Fibroblast of peridontal ligament (primary cell): Measurements from ENCODE around the gene PCSK7.
"Not testable (repeated sequence)": the region's sequence is repeated elsewhere in the genome, so short reads cannot be mapped to it uniquely, and the experiment has no call there.

ENCODE experiments used
- DNase-seq: peaks from one replicate; pipeline ENCODE4 v3.0.0-alpha.2; 2010; ENCODE audit errors: extremely low read depth

Gene PCSK7

GRCh38 chr11:117231842-117232091 is at the start of gene PCSK7:
TSS of gene PCSK7 (minus strand) at chr11:117232073. CDS start at chr11:117229844, 2,229 bp downstream.
- no peak for DNase-seq

GRCh38 chr11:117281159-117281558 is 49.3 kb upstream of the PCSK7 start:
- DNase-seq = peak; percentile 97

GRCh38 chr11:117279711-117280376 is 48.0 kb upstream of the PCSK7 start:
- no peak for DNase-seq

GRCh38 chr11:117278347-117278746 is 46.5 kb upstream of the PCSK7 start:
- no peak for DNase-seq

- DNase-seq = peak; percentile 94
Observed at GRCh38 chr11:117273550-117274289, 41.8 kb upstream of the PCSK7 start.

- not testable (repeated sequence) for DNase-seq
Observed at GRCh38 chr11:117272175-117272574, 40.3 kb upstream of the PCSK7 start.

- no peak for DNase-seq
Observed at GRCh38 chr11:117271208-117271607, 39.3 kb upstream of the PCSK7 start.

- no peak for DNase-seq
Observed at GRCh38 chr11:117269856-117270255, 38.0 kb upstream of the PCSK7 start.

- DNase-seq = no peak
Observed at GRCh38 chr11:117265745-117266144, 33.9 kb upstream of the PCSK7 start.

- not testable (repeated sequence) for DNase-seq
Observed at GRCh38 chr11:117264624-117265323, 32.9 kb upstream of the PCSK7 start.

- peak; percentile 54 for DNase-seq
Observed at GRCh38 chr11:117259417-117259816, 27.5 kb upstream of the PCSK7 start.

GRCh38 chr11:117258576-117258975 is 26.7 kb upstream of the PCSK7 start:
- DNase-seq = no peak

GRCh38 chr11:117256573-117256972 is 24.7 kb upstream of the PCSK7 start:
- DNase-seq = peak; percentile 52

GRCh38 chr11:117255966-117256365 is 24.1 kb upstream of the PCSK7 start:
- no peak for DNase-seq

- no peak for DNase-seq
Observed at GRCh38 chr11:117251506-117251905, 19.6 kb upstream of the PCSK7 start.

- no peak for DNase-seq
Observed at GRCh38 chr11:117249571-117249970, 17.7 kb upstream of the PCSK7 start.

- DNase-seq = no peak
Observed at GRCh38 chr11:117248341-117248740, 16.5 kb upstream of the PCSK7 start.

- DNase-seq = peak; percentile 87
Observed at GRCh38 chr11:117239295-117239694, 7.4 kb upstream of the PCSK7 start.

- DNase-seq = no peak
Observed at GRCh38 chr11:117238221-117238620, 6.3 kb upstream of the PCSK7 start.

- no peak for DNase-seq
Observed at GRCh38 chr11:117232911-117233409, 1.1 kb upstream of the PCSK7 start.

- DNase-seq = peak; percentile 52
Observed at GRCh38 chr11:117232092-117232878, 412 bp upstream of the PCSK7 start, which contains the start of gene RNF214. TSS of gene RNF214 (plus strand) at chr11:117232671. CDS start at chr11:117234273, 1,602 bp downstream.
